ENCODE data around the gene SH3TC1. TPM values are rescaled to one million over a fixed set of nuclear protein-coding genes. Genes with fewer than 3 reads are reported as not detected.
A peak's percentile ranks its signal among the peaks of the same experiment; 100 is the strongest.

SH3TC1 gene
- total and polyA plus RNA-seq, 2 of the 13 experiments (the other 11 are each of a cell fraction or from before 2014, with no cell fraction given) = 14.9 to 21.8 TPM

- TF ChIP-seq CTCF (CRISPR knock-in tag; IDR thresholded peaks at IDR 0.05) = peak; percentile 41
Observed at GRCh38 chr4:8173492-8174242, 25.4 kb upstream of the SH3TC1 start (continued).

GRCh38 chr4:8174970-8175369 lies 24.1 kb upstream of the SH3TC1 start:
- BruUV-seq (replicated peaks) = no TSS peak

GRCh38 chr4:8175686-8176085 lies 23.4 kb upstream of the SH3TC1 start:
- Histone ChIP-seq H3K27ac (ENCODE audit: extremely low read length, insufficient read depth, low read length) (no peak overlapping the region), H3K4me1 (ENCODE audit: insufficient read depth, low read length) (peaks cover 21% of the 10 kb centered on the region), H4K20me1 (ENCODE audit: insufficient read depth, low read length) (no peaks in the 10 kb centered on the region), H3K27me3 (ENCODE audit: control insufficient read depth in 1 of 2, insufficient read depth in 2 of 2, low read length in 2 of 2) (peaks cover 10 to 37% of the 10 kb centered on the region in 2 experiments; a peak in 3 of 5 replicates), H3K4me3 (replicated peaks in 1 of 3; ENCODE audit: insufficient read depth in 1 of 3, low read depth in 2 of 3, low read length in 3 of 3) (no peak overlapping the region), H3K9ac (ENCODE audit: insufficient read depth, low read depth, low read length) (no peak overlapping the region), H3K4me2 (ENCODE audit: low read depth, low read length) (no peak overlapping the region), H2AFZ (ENCODE audit: low read length) (no peak overlapping the region), H3K9me3 (ENCODE audit: low read length) (no peaks in the 10 kb centered on the region), H3K36me3 (replicated peaks in 1 of 2; ENCODE audit: control insufficient read depth in 1 of 2, insufficient read depth in 2 of 2, low read length in 2 of 2) (no peaks in the 10 kb centered on the region), H3K79me2 (ENCODE audit: insufficient read depth, low read length) (no peaks in the 10 kb centered on the region)
- 68% methylated on average over 4 of the region's 6 CpGs for WGBS (ENCODE audit: low lambda C conversion rate)
- in situ Hi-C loops (cut with HindIII; ENCODE audit: extremely low pct_ligation_motif_present, low pct_unique_long_range_greater_than_20kb) = no loop called here
- intact Hi-C loops (cut with micrococcal nuclease; ENCODE audit: unreplicated experiment) = loop anchor here (2.0 kb wide), 1 partner anchor 227 kb away; no protein-coding TSS in a partner anchor
- ChIA-PET CTCF (ENCODE audit: low intra/inter-chr PET ratio, low total read pairs) (interaction anchor here (1.6 kb wide), 1 partner anchor 67 kb away, joined by 4 read pairs; no protein-coding TSS in a partner anchor), POLR2A (interaction anchor here (1.0 kb wide), 1 partner anchor 16 kb away, joined by 3 read pairs; no protein-coding TSS in a partner anchor)
- FAIRE-seq = no peak
- ATAC-seq = no peak
- no peak for DNase-seq (ENCODE audit: low spot score)
- no TSS peak for BruUV-seq (replicated peaks)
- TF ChIP-seq RARA (CRISPR knock-in tag; IDR thresholded peaks at IDR 0.05) (no peak), NR2C2 (CRISPR knock-in tag; IDR thresholded peaks at IDR 0.05; ENCODE audit: borderline replicate concordance) (no peak), MIER3 (CRISPR knock-in tag; IDR thresholded peaks at IDR 0.05; ENCODE audit: borderline replicate concordance) (no peak)

More at GRCh38 chr4:8174970-8175369, 24.1 kb upstream of the SH3TC1 start:
- Histone ChIP-seq H3K27ac (ENCODE audit: extremely low read length, insufficient read depth, low read length) (no peak overlapping the region), H3K9me3 (ENCODE audit: low read length) (no peaks in the 10 kb centered on the region), H4K20me1 (ENCODE audit: insufficient read depth, low read length) (no peaks in the 10 kb centered on the region), H3K4me3 (replicated peaks in 1 of 3; ENCODE audit: insufficient read depth in 1 of 3, low read depth in 2 of 3, low read length in 3 of 3) (no peak overlapping the region), H3K79me2 (ENCODE audit: insufficient read depth, low read length) (no peaks in the 10 kb centered on the region), H3K4me2 (ENCODE audit: low read depth, low read length) (no peak overlapping the region), H3K9ac (ENCODE audit: insufficient read depth, low read depth, low read length) (no peak overlapping the region), H3K27me3 (ENCODE audit: control insufficient read depth in 1 of 2, insufficient read depth in 2 of 2, low read length in 2 of 2) (peaks cover 10 to 43% of the 10 kb centered on the region in 2 experiments; a peak in 3 of 5 replicates), H3K4me1 (ENCODE audit: insufficient read depth, low read length) (peaks cover 21% of the 10 kb centered on the region), H2AFZ (ENCODE audit: low read length) (no peak overlapping the region), H3K36me3 (replicated peaks in 1 of 2; ENCODE audit: control insufficient read depth in 1 of 2, insufficient read depth in 2 of 2, low read length in 2 of 2) (no peaks in the 10 kb centered on the region)
- ATAC-seq (no peak), FAIRE-seq (no peak), DNase-seq (ENCODE audit: low spot score) (no peak)
- peak; percentile 95 for TF ChIP-seq ZNF768 (CRISPR knock-in tag; IDR thresholded peaks at IDR 0.05)
- no peak for TF ChIP-seq FOXC1 (CRISPR knock-in tag; IDR thresholded peaks at IDR 0.05; ENCODE audit: borderline replicate concordance)
- POLR2A ChIA-PET = no interaction called here
- CTCF ChIA-PET (ENCODE audit: low intra/inter-chr PET ratio, low total read pairs) = no interaction called here
- WGBS (ENCODE audit: low lambda C conversion rate) = 86% methylated on average over 2 of the region's 3 CpGs
- intact Hi-C loops (cut with micrococcal nuclease; ENCODE audit: unreplicated experiment) = no loop called here
- in situ Hi-C loops (cut with HindIII; ENCODE audit: extremely low pct_ligation_motif_present, low pct_unique_long_range_greater_than_20kb) = no loop called here

Measured in HepG2 (cell line).